Bronchial epithelial cell (primary cell): ENCODE measurements around the gene GEN1. TPM values are rescaled to one million over a fixed set of nuclear protein-coding genes. Genes with fewer than 3 reads are reported as not detected.

Source experiments
- DNase-seq: peaks from one replicate; pipeline ENCODE4 v3.0.0-alpha.2; 2010; ENCODE audit warnings: low read depth
- FAIRE-seq: peaks from 2 replicates; lab custom pipeline; 2011; peaks lifted over from hg19 to GRCh38; lab: Jason Lieb, UNC
- H3K27me3 ChIP-seq: 2 replicates; pipeline ENCODE4 v1.5.1; 2011; ENCODE audit warnings: low read length; ENCODE audit not compliant: control insufficient read depth, insufficient read depth
- H3K36me3 ChIP-seq: 2 replicates; pipeline ENCODE4 v1.5.1; 2011; ENCODE audit warnings: low read length; ENCODE audit not compliant: control insufficient read depth, insufficient read depth
- H3K4me3 ChIP-seq: 2 replicates; pipeline ENCODE4 v1.5.1; 2011; ENCODE audit warnings: mild to moderate bottlenecking, low read depth, low read length, control low read depth
- total RNA-seq: library from RNA; depleted of rRNA; stranded (reverse); fragments of >200 nt; gene quantifications from 2 replicates; pipeline ENCODE4 v1.2.1, GENCODE V29; 2014
- TF ChIP-seq, protein P1 (sequence below): IDR thresholded peaks from 2 replicates; pipeline ENCODE4 v1.5.1; 2011; ENCODE audit warnings: mild to moderate bottlenecking, moderate library complexity, low read length, control low read depth, inconsistent platforms; ENCODE audit not compliant: insufficient read depth, severe bottlenecking

GEN1 gene
- total RNA-seq, 1 donor from 2014 or later = 2.6 TPM

GRCh38 chr2:17792515-17792914 is 38.6 kb downstream of the GEN1 start:
- no peak for DNase-seq
- peaks cover 5% of the 10 kb centered on the region for H3K27me3 ChIP-seq
- no peak for FAIRE-seq
- no peak overlapping the region for H3K4me3 ChIP-seq
- H3K36me3 ChIP-seq = no peaks in the 10 kb centered on the region
- TF ChIP-seq, protein P1, sequence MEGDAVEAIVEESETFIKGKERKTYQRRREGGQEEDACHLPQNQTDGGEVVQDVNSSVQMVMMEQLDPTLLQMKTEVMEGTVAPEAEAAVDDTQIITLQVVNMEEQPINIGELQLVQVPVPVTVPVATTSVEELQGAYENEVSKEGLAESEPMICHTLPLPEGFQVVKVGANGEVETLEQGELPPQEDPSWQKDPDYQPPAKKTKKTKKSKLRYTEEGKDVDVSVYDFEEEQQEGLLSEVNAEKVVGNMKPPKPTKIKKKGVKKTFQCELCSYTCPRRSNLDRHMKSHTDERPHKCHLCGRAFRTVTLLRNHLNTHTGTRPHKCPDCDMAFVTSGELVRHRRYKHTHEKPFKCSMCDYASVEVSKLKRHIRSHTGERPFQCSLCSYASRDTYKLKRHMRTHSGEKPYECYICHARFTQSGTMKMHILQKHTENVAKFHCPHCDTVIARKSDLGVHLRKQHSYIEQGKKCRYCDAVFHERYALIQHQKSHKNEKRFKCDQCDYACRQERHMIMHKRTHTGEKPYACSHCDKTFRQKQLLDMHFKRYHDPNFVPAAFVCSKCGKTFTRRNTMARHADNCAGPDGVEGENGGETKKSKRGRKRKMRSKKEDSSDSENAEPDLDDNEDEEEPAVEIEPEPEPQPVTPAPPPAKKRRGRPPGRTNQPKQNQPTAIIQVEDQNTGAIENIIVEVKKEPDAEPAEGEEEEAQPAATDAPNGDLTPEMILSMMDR = no peak

- peaks cover 5% of the 10 kb centered on the region for H3K27me3 ChIP-seq
- FAIRE-seq = no peak
- no peak for DNase-seq
- TF ChIP-seq, protein P1 = no peak
- no peaks in the 10 kb centered on the region for H3K36me3 ChIP-seq
- H3K4me3 ChIP-seq = no peak overlapping the region
These were observed 39.4 kb downstream of the GEN1 start for GRCh38 chr2:17793296-17793695.

GRCh38 chr2:17793803-17794354 is 39.9 kb downstream of the GEN1 start:
- no peak for DNase-seq
- TF ChIP-seq, protein P1 = no peak
- no peak for FAIRE-seq
- H3K27me3 ChIP-seq = peaks cover 5% of the 10 kb centered on the region
- no peaks in the 10 kb centered on the region for H3K36me3 ChIP-seq
- H3K4me3 ChIP-seq = no peak overlapping the region

DNA sequence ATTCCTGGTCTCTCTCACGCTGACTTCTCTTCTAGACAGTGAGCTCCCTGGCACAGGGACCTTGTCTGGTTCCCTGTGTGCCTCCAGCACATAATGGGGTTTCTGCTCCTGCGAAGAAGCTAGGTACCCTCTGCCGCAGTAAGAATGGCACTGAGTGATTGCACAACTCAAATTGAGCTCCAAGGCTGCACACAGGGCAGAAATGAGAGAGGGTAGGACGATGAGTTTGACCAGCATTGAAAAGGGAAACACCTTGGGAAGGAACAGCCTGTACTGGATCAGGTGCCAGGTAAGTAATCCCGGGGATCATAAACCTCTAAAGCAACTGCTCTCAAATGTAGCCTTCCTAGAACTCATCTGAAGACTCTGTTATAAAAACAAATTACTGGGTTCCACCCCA is 41.4 kb downstream of the GEN1 start:
- no peak for DNase-seq
- FAIRE-seq = peak; percentile 66
- H3K4me3 ChIP-seq = no peak overlapping the region
- H3K36me3 ChIP-seq = no peaks in the 10 kb centered on the region
- TF ChIP-seq, protein P1 = no peak
- H3K27me3 ChIP-seq = peaks cover 5% of the 10 kb centered on the region

- H3K36me3 ChIP-seq = no peaks in the 10 kb centered on the region
- DNase-seq (no peak), FAIRE-seq (no peak)
- TF ChIP-seq, protein P1 = no peak
- H3K4me3 ChIP-seq = no peak overlapping the region
- H3K27me3 ChIP-seq = no peaks in the 10 kb centered on the region
These were observed 44.4 kb downstream of the GEN1 start for GRCh38 chr2:17798338-17798737.
